HG02840 (cell line): Measurements from ENCODE around the gene RHOT2.

Experiments
- ATAC-seq: cut with Tn5 transposase; IDR thresholded peaks from one replicate; pipeline ENCODE4 v1.9.1; 2021; ENCODE audit warnings: mild to moderate bottlenecking, moderate library complexity, moderate number of reproducible peaks; ENCODE audit not compliant: unreplicated experiment, low FRiP score

RHOT2 gene

GRCh38 chr16:646679-647172, 21.2 kb upstream of the RHOT2 start:
- ATAC-seq = no peak

GRCh38 chr16:647173-647902, 20.6 kb upstream of the RHOT2 start:
- ATAC-seq = no peak

GRCh38 chr16:648071-648780, 19.7 kb upstream of the RHOT2 start:
- ATAC-seq = no peak

- peak; percentile 72 for ATAC-seq
Observed at GRCh38 chr16:648781-649589, 18.9 kb upstream of the RHOT2 start, which contains the start of gene WDR90. TSS of gene WDR90 (plus strand) at chr16:649365. CDS start at chr16:649417, 52 bp downstream.

- no peak for ATAC-seq
Observed at GRCh38 chr16:649631-650030, 18.3 kb upstream of the RHOT2 start.

GRCh38 chr16:651844-652243, 16.1 kb upstream of the RHOT2 start:
- ATAC-seq = no peak

GRCh38 chr16:652454-653305, 15.3 kb upstream of the RHOT2 start:
- no peak for ATAC-seq

- ATAC-seq = no peak
Observed at GRCh38 chr16:654034-654433, 13.9 kb upstream of the RHOT2 start.

GRCh38 chr16:657487-657886, 10.4 kb upstream of the RHOT2 start:
- no peak for ATAC-seq

GRCh38 chr16:658679-659571, 9.0 kb upstream of the RHOT2 start:
- no peak for ATAC-seq

GRCh38 chr16:659618-660017, 8.3 kb upstream of the RHOT2 start:
- no peak for ATAC-seq

- ATAC-seq = no peak
Observed at GRCh38 chr16:660132-660458, 7.8 kb upstream of the RHOT2 start.

- ATAC-seq = no peak
Observed at GRCh38 chr16:660459-661183, 7.3 kb upstream of the RHOT2 start.

GRCh38 chr16:661184-661821, 6.6 kb upstream of the RHOT2 start:
- ATAC-seq = no peak

- no peak for ATAC-seq
Observed at GRCh38 chr16:662095-662494, 5.8 kb upstream of the RHOT2 start.

GRCh38 chr16:662597-662996, 5.3 kb upstream of the RHOT2 start:
- ATAC-seq = no peak

- no peak for ATAC-seq
Observed at GRCh38 chr16:666572-666971, 1.4 kb upstream of the RHOT2 start.

GRCh38 chr16:667113-667779, 686 bp upstream of the RHOT2 start:
- ATAC-seq = no peak
